Esophagus squamous epithelium (tissue), 4 donors: ENCODE results near the gene DLK1.

Experiments
- CTCF ChIP-seq, 6 experiments: fragments of 450-650 bp in 4 of 6; fragments of 200-600 bp in 2 of 6; sonication (generic) in 2 of 6; IDR thresholded peaks; one replicate each; pipeline ENCODE4 v1.5.1; 2016 to 2019; ENCODE audit warnings: antibody characterized with exemption in 6 of 6, mild to moderate bottlenecking in 4 of 6, moderate library complexity in 4 of 6
- POLR2A ChIP-seq, 4 donors: fragments of 450-650 bp; IDR thresholded peaks; one replicate each; pipeline ENCODE4 v1.6.1; 2017; ENCODE audit warnings: antibody characterized with exemption in 4 of 4, mild to moderate bottlenecking in 4 of 4, moderate library complexity in 3 of 4

- TF ChIP-seq CTCF (IDR thresholded peaks at IDR 0.05) (no peak), POLR2A (IDR thresholded peaks at IDR 0.05) (no peak)
Measured at GRCh38 chr14:100698066-100698465, 28.6 kb upstream of the DLK1 start.
